SK-N-SH (cell line): ENCODE data around the gene SCNM1. TPM values are rescaled to one million over a fixed set of nuclear protein-coding genes. Genes with fewer than 3 reads are reported as not detected.
"Not testable (repeated sequence)": the region's sequence is repeated elsewhere in the genome, so short reads cannot be mapped to it uniquely, and the experiment has no call there.

ENCODE experiments used
- CTCF ChIA-PET: fragments of 300-600, 350-600 bp; formaldehyde crosslinking; extraction: SDS; loops from one replicate; lab custom pipeline; 2021; lab: Yijun Ruan, JAX
- POLR2A ChIA-PET: fragments of 350-600 bp; sonication (Branson Sonifier 250); formaldehyde crosslinking; extraction: SDS; loops from one replicate; lab custom pipeline; 2020; ENCODE audit warnings: antibody characterized with exemption, inconsistent platforms; lab: Yijun Ruan, JAX
- DNase-seq: peaks from one replicate; pipeline ENCODE4 v3.0.0; 2012
- H2AFZ ChIP-seq: fragments of 200-600 bp; sonication (generic); 2 replicates; pipeline ENCODE4 v1.8.1; 2016; ENCODE audit warnings: antibody characterized with exemption, mild to moderate bottlenecking, low read depth
- H3F3A ChIP-seq: fragments of 200-600 bp; sonication (generic); replicated peaks from 2 replicates; pipeline ENCODE3; 2016; ENCODE audit warnings: antibody characterized with exemption, mild to moderate bottlenecking; ENCODE audit not compliant: insufficient read depth
- H3K27ac ChIP-seq, 2 experiments: fragments of 200-500 bp in 1 of 2; fragments of 200-600 bp in 1 of 2; sonication (Bioruptor generic) in 1 of 2; sonication (generic), shearing (Covaris generic) in 1 of 2; 2 replicates each; pipeline versions ENCODE4 v1.5.1 to v1.6.1; 2014 to 2016; ENCODE audit warnings: low read depth in 2 of 2, inconsistent platforms in 1 of 2, low read length in 1 of 2, mild to moderate bottlenecking in 1 of 2, mixed read lengths in 1 of 2
- H3K27me3 ChIP-seq: fragments of 200-600 bp; sonication (generic), shearing (Covaris generic); 2 replicates; pipeline ENCODE4 v1.6.1; 2016; ENCODE audit warnings: mixed run types; ENCODE audit not compliant: insufficient read depth
- H3K36me3 ChIP-seq, 2 experiments: fragments of 200-500 bp in 1 of 2; fragments of 200-600 bp in 1 of 2; sonication (Bioruptor generic) in 1 of 2; sonication (generic) in 1 of 2; replicated peaks in 1 of 2; 2 replicates each; pipeline versions ENCODE3 to v1.5.1; 2014 to 2016; ENCODE audit warnings: low read length in 1 of 2, mild to moderate bottlenecking in 1 of 2; ENCODE audit not compliant: insufficient read depth in 2 of 2, control insufficient read depth in 1 of 2
- H3K4me1 ChIP-seq, 2 experiments: fragments of 200-500 bp in 1 of 2; fragments of 200-600 bp in 1 of 2; sonication (Bioruptor generic) in 1 of 2; sonication (generic), shearing (Covaris generic) in 1 of 2; 2 replicates each; pipeline versions ENCODE4 v1.5.1 to v1.6.1; 2014 to 2016; ENCODE audit warnings: low read depth in 1 of 2, low read length in 1 of 2, mixed run types in 1 of 2; ENCODE audit not compliant: insufficient read depth in 2 of 2, control insufficient read depth in 1 of 2
- H3K4me2 ChIP-seq: fragments of 200-600 bp; sonication (generic), shearing (Covaris generic); 2 replicates; pipeline ENCODE4 v1.6.1; 2017; ENCODE audit warnings: mixed run types
- H3K4me3 ChIP-seq, 2 experiments: fragments of 200-500 bp in 1 of 2; fragments of 200-600 bp in 1 of 2; sonication (Bioruptor generic) in 1 of 2; sonication (generic), shearing (Covaris generic) in 1 of 2; 2 replicates each; pipeline versions ENCODE4 v1.5.1 to v1.8.1; 2014 to 2016; ENCODE audit warnings: low read depth in 2 of 2, inconsistent platforms in 1 of 2, low read length in 1 of 2, mild to moderate bottlenecking in 1 of 2, mixed read lengths in 1 of 2, moderate library complexity in 1 of 2
- H3K79me2 ChIP-seq: fragments of 200-600 bp; sonication (generic); 2 replicates; pipeline ENCODE4 v1.8.1; 2017; ENCODE audit warnings: mild to moderate bottlenecking; ENCODE audit not compliant: insufficient read depth
- H3K9ac ChIP-seq: fragments of 200-600 bp; sonication (generic); 2 replicates; pipeline ENCODE4 v1.6.1; 2017; ENCODE audit warnings: mixed run types
- H3K9me2 ChIP-seq: fragments of 200-600 bp; sonication (generic); 2 replicates; pipeline ENCODE4 v1.6.1; 2017; ENCODE audit warnings: mixed run types
- H3K9me3 ChIP-seq: fragments of 200-600 bp; sonication (generic); 2 replicates; pipeline ENCODE4 v1.6.1; 2017; ENCODE audit warnings: mixed run types, mild to moderate bottlenecking, moderate library complexity
- H4K20me1 ChIP-seq: fragments of 200-600 bp; sonication (generic); 2 replicates; pipeline ENCODE4 v1.6.1; 2017; ENCODE audit warnings: mild to moderate bottlenecking, mixed run types; ENCODE audit not compliant: insufficient read depth
- CHD2 ChIP-seq: fragments of 150-350 bp; IDR thresholded peaks from 2 replicates; pipeline ENCODE4 v1.6.1; 2018; ENCODE audit warnings: low read length; ENCODE audit not compliant: partially characterized antibody
- EP300 ChIP-seq, 2 experiments: IDR thresholded peaks; 2 replicates each; pipeline versions ENCODE4 v1.4.0 to v1.6.1; 2012; ENCODE audit warnings: borderline replicate concordance in 1 of 2, low read depth in 1 of 2, low read length in 1 of 2
- FOSL2 ChIP-seq: IDR thresholded peaks from 2 replicates; pipeline ENCODE4 v1.4.0; 2012; ENCODE audit warnings: low read depth, mild to moderate bottlenecking, moderate library complexity, borderline replicate concordance
- FOXJ3 ChIP-seq: sonication (generic); formaldehyde crosslinking; IDR thresholded peaks from 2 replicates; pipeline ENCODE4 v1.5.1; 2020; ENCODE audit warnings: mild to moderate bottlenecking, missing genetic modification reagents
- FOXM1 ChIP-seq: IDR thresholded peaks from 2 replicates; pipeline ENCODE4 v1.4.0; 2012; ENCODE audit warnings: low read depth, mild to moderate bottlenecking
- JUND ChIP-seq: IDR thresholded peaks from 2 replicates; pipeline ENCODE4 v1.4.0; 2012
- NFIC ChIP-seq: IDR thresholded peaks from 2 replicates; pipeline ENCODE4 v1.4.0; 2012; ENCODE audit warnings: borderline replicate concordance
- RXRA ChIP-seq: IDR thresholded peaks from 2 replicates; pipeline ENCODE4 v1.4.0; 2012; ENCODE audit warnings: low read depth, mild to moderate bottlenecking, borderline replicate concordance
- SIN3A ChIP-seq: IDR thresholded peaks from 2 replicates; pipeline ENCODE4 v1.6.1; 2012; ENCODE audit warnings: low read depth, mild to moderate bottlenecking, low read length, moderate library complexity, borderline replicate concordance
- TAF1 ChIP-seq: IDR thresholded peaks from 2 replicates; pipeline ENCODE4 v1.6.1; 2012; ENCODE audit warnings: low read depth, mild to moderate bottlenecking, low read length, moderate library complexity, borderline replicate concordance
- TEAD4 ChIP-seq: IDR thresholded peaks from 2 replicates; pipeline ENCODE4 v1.4.0; 2012; ENCODE audit warnings: mild to moderate bottlenecking, borderline replicate concordance; ENCODE audit not compliant: insufficient read depth
- USF1 ChIP-seq: IDR thresholded peaks from 2 replicates; pipeline ENCODE4 v1.4.0; 2012; ENCODE audit warnings: low read depth, borderline replicate concordance
- YY1 ChIP-seq: IDR thresholded peaks from 2 replicates; pipeline ENCODE4 v1.4.0; 2012; ENCODE audit warnings: low read depth, mild to moderate bottlenecking
- ZBTB33 ChIP-seq: IDR thresholded peaks from 2 replicates; pipeline ENCODE4 v1.4.0; 2012; ENCODE audit warnings: low read depth, borderline replicate concordance
- WGBS: methylation state at CpG from one replicate; pipeline ENCODE4 v1.1.6; 2017; ENCODE audit warnings: low lambda C conversion rate; 5-methylcytosine and 5-hydroxymethylcytosine counted together
- polyA plus RNA-seq, 3 experiments: library from polyadenylated mRNA; depleted of rRNA; stranded (reverse); fragments of >200 nt; gene quantifications; 2 replicates each; pipeline ENCODE4 v1.2.3, GENCODE V29; 2012
- TF ChIP-seq, protein P1 (sequence below): IDR thresholded peaks from 2 replicates; pipeline ENCODE4 v1.6.1; 2012; ENCODE audit warnings: mild to moderate bottlenecking, low read depth, low read length, moderate library complexity

Gene SCNM1
- polyA plus RNA-seq, 1 of the 3 experiments (the other 2 are of a cell fraction), result 27.8 TPM

DNA sequence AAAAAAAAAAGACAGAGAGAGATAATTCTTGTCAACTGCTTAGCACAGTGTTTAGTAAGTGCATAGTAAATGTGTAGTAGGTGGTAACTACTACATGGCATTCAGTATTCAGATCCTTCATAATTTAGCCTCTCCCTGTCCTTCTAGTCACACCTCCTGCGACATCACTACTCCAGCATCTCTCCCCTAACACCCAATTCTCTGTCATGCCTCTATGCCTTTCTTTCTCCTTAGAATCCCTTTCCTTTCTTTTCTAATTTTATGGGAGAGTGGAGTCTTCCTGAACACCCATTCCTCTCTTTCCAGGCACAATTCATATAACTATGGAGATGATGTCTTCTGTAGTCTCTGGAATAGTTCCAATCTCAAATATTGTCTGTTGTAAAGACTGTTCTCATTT, 27.9 kb downstream of the SCNM1 start (continued):
- no peak for TF ChIP-seq SIN3A
- TF ChIP-seq FOSL2, result no peak

- CTCF ChIA-PET, result interaction anchor here (0.6 to 3.0 kb wide), 6 partner anchors 11 to 57 kb away, joined by 3 to 27 read pairs (median 4); no protein-coding TSS in a partner anchor
- not testable (repeated sequence) for H4K20me1 ChIP-seq, H3K27me3 ChIP-seq, H3K9me3 ChIP-seq, H3K4me1 ChIP-seq, H3K36me3 ChIP-seq, DNase-seq, H3K9me2 ChIP-seq
- H2AFZ ChIP-seq, result peak overlapping the region; percentile 91
- peak overlapping the region; percentile 53; the same call in 1 of the 2 replicates for H3K9ac ChIP-seq
- peak; percentile 69; the same call in 1 of the 2 replicates for TF ChIP-seq FOSL2
- peak; percentile 73 for TF ChIP-seq TEAD4
- TF ChIP-seq NFIC, result peak; percentile 66
- TF ChIP-seq JUND, result peak; percentile 60; the same call in 1 of the 2 replicates
- peak in 1 of 2 experiments; percentile 35; a peak in 1 of 4 replicates for TF ChIP-seq EP300 (IDR thresholded peaks at IDR 0.05; ENCODE audit: borderline replicate concordance in 1 of 2, low read depth in 1 of 2, low read length in 1 of 2)
- TF ChIP-seq, protein P1, sequence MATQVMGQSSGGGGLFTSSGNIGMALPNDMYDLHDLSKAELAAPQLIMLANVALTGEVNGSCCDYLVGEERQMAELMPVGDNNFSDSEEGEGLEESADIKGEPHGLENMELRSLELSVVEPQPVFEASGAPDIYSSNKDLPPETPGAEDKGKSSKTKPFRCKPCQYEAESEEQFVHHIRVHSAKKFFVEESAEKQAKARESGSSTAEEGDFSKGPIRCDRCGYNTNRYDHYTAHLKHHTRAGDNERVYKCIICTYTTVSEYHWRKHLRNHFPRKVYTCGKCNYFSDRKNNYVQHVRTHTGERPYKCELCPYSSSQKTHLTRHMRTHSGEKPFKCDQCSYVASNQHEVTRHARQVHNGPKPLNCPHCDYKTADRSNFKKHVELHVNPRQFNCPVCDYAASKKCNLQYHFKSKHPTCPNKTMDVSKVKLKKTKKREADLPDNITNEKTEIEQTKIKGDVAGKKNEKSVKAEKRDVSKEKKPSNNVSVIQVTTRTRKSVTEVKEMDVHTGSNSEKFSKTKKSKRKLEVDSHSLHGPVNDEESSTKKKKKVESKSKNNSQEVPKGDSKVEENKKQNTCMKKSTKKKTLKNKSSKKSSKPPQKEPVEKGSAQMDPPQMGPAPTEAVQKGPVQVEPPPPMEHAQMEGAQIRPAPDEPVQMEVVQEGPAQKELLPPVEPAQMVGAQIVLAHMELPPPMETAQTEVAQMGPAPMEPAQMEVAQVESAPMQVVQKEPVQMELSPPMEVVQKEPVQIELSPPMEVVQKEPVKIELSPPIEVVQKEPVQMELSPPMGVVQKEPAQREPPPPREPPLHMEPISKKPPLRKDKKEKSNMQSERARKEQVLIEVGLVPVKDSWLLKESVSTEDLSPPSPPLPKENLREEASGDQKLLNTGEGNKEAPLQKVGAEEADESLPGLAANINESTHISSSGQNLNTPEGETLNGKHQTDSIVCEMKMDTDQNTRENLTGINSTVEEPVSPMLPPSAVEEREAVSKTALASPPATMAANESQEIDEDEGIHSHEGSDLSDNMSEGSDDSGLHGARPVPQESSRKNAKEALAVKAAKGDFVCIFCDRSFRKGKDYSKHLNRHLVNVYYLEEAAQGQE, result 0 out of 2 replicates have a peak, but pooled peaks have one; percentile 8
- peak overlapping the region in 1 of 2 experiments; percentile 12; a peak in 2 of 4 replicates for H3K4me3 ChIP-seq
- peak overlapping the region; percentile 80 to 93 for H3K27ac ChIP-seq
- peak overlapping the region; percentile 48; the same call in 1 of the 2 replicates for H3K4me2 ChIP-seq
- POLR2A ChIA-PET, result interaction anchor here (0.8 kb wide), 1 partner anchor 57 kb away, joined by 3 read pairs; no protein-coding TSS in a partner anchor
- 60% methylated on average over 17 of the region's 17 CpGs for WGBS
- peaks cover 16% of the 10 kb centered on the region for H3K79me2 ChIP-seq
- peaks cover 43% of the 10 kb centered on the region for H3F3A ChIP-seq
Observed at GRCh38 chr1:151194894-151195594, 29.1 kb downstream of the SCNM1 start.

- H3K4me3 ChIP-seq, result peak overlapping the region; percentile 12 to 51; a peak in 3 of 4 replicates
- H3K9me2 ChIP-seq, result no peaks in the 10 kb centered on the region
- peaks cover 46% of the 10 kb centered on the region for H3F3A ChIP-seq
- ChIA-PET CTCF (interaction anchor here (0.9 to 3.0 kb wide), 2 partner anchors 53 to 55 kb away, joined by 4 to 27 read pairs; no protein-coding TSS in a partner anchor), POLR2A (interaction anchor here (0.7 kb wide), 1 partner anchor 32 kb away, joined by 3 read pairs; no protein-coding TSS in a partner anchor)
- H3K9me3 ChIP-seq, result no peaks in the 10 kb centered on the region
- peaks cover 5 to 10% of the 10 kb centered on the region in 2 experiments; a peak in 3 of 4 replicates for H3K4me1 ChIP-seq
- peaks cover 0 to 5% of the 10 kb centered on the region in 2 experiments for H3K36me3 ChIP-seq
- peak overlapping the region; percentile 61 for H3K4me2 ChIP-seq
- peak overlapping the region; percentile 80 to 93 for H3K27ac ChIP-seq
- WGBS, result 25% methylated on average over 14 of the region's 14 CpGs
- peak overlapping the region; percentile 91 for H2AFZ ChIP-seq
- peaks cover 19% of the 10 kb centered on the region for H4K20me1 ChIP-seq
- peak overlapping the region; percentile 53; the same call in 1 of the 2 replicates for H3K9ac ChIP-seq
- peak; percentile 62 for DNase-seq
- no peaks in the 10 kb centered on the region for H3K27me3 ChIP-seq
- peaks cover 30% of the 10 kb centered on the region for H3K79me2 ChIP-seq
- TF ChIP-seq FOXM1, result no peak
- no peak for TF ChIP-seq RXRA
- no peak for TF ChIP-seq ZBTB33
- TF ChIP-seq FOXJ3 (CRISPR knock-in tag), result no peak
- TF ChIP-seq JUND, result no peak
- TF ChIP-seq USF1, result no peak
- TF ChIP-seq YY1, result no peak
- TF ChIP-seq EP300 (IDR thresholded peaks at IDR 0.05; ENCODE audit: borderline replicate concordance in 1 of 2, low read depth in 1 of 2, low read length in 1 of 2), result peak in 1 of 2 experiments; percentile 14; a peak in 1 of 4 replicates
- no peak for TF ChIP-seq CHD2
- TF ChIP-seq TAF1, result no peak
- no peak for TF ChIP-seq TEAD4
Observed at GRCh38 chr1:151196292-151196800, 30.4 kb downstream of the SCNM1 start.
